ENCODE data around the gene TUBB1. TPM values are rescaled to one million over a fixed set of nuclear protein-coding genes. Genes with fewer than 3 reads are reported as not detected.
A peak's percentile ranks its signal among the peaks of the same experiment; 100 is the strongest.

TUBB1 gene
- total RNA-seq, 1 donor from 2014 or later: not detected

DNA sequence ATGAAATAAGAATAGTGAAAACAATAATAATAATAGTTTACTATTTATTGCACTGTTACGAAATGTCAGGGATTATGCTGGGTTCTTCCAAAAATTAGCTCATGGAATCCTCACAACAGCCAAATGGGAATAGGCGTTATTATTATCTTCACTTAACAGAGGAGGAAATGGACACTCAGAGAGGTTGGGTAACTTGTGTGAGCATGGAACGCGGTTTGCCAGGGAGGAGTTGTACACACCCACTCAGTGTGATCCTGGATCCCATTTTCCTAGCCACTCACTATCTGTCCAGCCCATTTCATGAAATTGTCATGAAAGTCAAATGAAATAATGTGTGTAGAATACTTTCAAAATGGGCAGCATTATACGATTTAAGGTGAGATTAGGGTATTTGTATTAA, 33.6 kb upstream of the TUBB1 start:
- H3K27me3 Mint-ChIP-seq (ENCODE audit: unreplicated experiment): peaks cover 10% of the 10 kb centered on the region
- H3K36me3 Mint-ChIP-seq (ENCODE audit: low read depth, unreplicated experiment): peaks cover 34% of the 10 kb centered on the region
- H3K27ac Mint-ChIP-seq (ENCODE audit: unreplicated experiment): no peak overlapping the region
- H3K4me1 Mint-ChIP-seq (ENCODE audit: unreplicated experiment): peaks cover 20% of the 10 kb centered on the region
- TF ChIP-seq, protein P1, sequence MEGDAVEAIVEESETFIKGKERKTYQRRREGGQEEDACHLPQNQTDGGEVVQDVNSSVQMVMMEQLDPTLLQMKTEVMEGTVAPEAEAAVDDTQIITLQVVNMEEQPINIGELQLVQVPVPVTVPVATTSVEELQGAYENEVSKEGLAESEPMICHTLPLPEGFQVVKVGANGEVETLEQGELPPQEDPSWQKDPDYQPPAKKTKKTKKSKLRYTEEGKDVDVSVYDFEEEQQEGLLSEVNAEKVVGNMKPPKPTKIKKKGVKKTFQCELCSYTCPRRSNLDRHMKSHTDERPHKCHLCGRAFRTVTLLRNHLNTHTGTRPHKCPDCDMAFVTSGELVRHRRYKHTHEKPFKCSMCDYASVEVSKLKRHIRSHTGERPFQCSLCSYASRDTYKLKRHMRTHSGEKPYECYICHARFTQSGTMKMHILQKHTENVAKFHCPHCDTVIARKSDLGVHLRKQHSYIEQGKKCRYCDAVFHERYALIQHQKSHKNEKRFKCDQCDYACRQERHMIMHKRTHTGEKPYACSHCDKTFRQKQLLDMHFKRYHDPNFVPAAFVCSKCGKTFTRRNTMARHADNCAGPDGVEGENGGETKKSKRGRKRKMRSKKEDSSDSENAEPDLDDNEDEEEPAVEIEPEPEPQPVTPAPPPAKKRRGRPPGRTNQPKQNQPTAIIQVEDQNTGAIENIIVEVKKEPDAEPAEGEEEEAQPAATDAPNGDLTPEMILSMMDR (IDR thresholded peaks at IDR 0.05; ENCODE audit: unreplicated experiment): no peak
- H3K4me3 Mint-ChIP-seq (ENCODE audit: unreplicated experiment): no peak overlapping the region
- H3K9me3 Mint-ChIP-seq (ENCODE audit: unreplicated experiment): no peaks in the 10 kb centered on the region
- no peak for DNase-seq (ENCODE audit: low spot score)

DNA sequence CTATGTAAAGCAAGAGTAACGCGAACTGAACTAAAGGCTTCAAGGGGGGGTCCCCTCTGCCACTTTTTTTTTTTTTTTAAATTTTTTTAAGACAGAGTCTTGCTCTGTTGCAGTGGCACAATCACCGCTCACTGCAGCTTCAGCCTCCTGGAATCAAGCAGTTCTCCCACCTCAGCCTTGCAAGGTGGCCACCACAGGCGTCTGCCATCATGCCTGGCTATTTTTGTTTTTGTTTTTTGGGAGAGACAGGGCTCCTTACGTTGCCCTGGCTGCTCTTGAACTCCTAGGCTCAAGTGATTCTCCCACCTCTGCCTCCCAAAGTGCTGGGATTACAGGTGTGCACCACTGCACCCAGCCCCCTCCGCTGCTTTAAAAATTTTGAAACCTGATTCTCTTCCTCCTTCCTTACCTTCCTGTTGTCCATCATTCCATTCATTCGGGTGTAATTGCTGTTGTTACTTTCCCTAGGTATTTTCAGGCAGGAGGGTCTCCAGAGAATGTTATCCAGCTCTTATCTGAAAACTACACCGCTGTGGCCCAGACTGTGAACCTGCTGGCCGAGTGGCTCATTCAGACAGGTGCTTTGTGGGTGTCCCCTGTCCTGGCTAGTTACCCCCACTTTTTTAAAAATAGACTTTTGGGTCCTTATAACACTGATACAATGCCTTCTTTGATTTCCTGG, 32.8 kb upstream of the TUBB1 start:
- no peak overlapping the region for H3K27ac Mint-ChIP-seq (ENCODE audit: unreplicated experiment)
- H3K4me3 Mint-ChIP-seq (ENCODE audit: unreplicated experiment): no peak overlapping the region
- no peaks in the 10 kb centered on the region for H3K9me3 Mint-ChIP-seq (ENCODE audit: unreplicated experiment)
- peaks cover 20% of the 10 kb centered on the region for H3K4me1 Mint-ChIP-seq (ENCODE audit: unreplicated experiment)
- H3K36me3 Mint-ChIP-seq (ENCODE audit: low read depth, unreplicated experiment): peaks cover 35% of the 10 kb centered on the region
- peaks cover 10% of the 10 kb centered on the region for H3K27me3 Mint-ChIP-seq (ENCODE audit: unreplicated experiment)
- TF ChIP-seq, protein P1 (IDR thresholded peaks at IDR 0.05; ENCODE audit: unreplicated experiment): no peak
- DNase-seq (ENCODE audit: low spot score): no peak

DNA sequence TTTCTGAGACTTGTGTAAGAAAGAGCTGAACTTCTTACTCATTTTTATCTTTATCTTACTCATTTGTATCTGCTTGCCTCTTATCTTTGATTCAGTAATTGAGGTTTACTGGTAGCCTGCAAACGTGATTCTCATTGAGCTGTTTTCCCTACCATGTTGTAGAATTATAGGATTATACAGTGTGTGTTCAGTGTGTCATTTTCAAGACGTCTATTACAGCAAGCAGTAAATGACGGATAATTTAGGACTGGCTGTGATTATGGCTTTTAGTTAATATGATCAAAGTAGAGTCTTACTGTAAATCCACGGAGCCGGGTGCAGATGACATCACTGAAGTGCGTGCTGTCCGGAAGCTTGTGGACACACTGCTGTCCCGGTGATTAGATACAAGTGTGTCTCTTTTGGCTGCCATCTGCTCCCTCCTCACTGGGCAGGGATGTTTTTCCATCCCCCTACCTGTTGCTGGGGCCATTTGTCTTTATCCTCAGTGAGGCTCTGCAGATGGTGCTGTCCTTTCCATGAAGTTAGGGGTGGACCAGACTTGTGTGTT, 32.2 kb upstream of the TUBB1 start:
- no peak overlapping the region for H3K27ac Mint-ChIP-seq (ENCODE audit: unreplicated experiment)
- TF ChIP-seq, protein P1 (IDR thresholded peaks at IDR 0.05; ENCODE audit: unreplicated experiment): no peak
- peaks cover 40% of the 10 kb centered on the region for H3K36me3 Mint-ChIP-seq (ENCODE audit: low read depth, unreplicated experiment)
- peaks cover 17% of the 10 kb centered on the region for H3K4me1 Mint-ChIP-seq (ENCODE audit: unreplicated experiment)
- no peak for DNase-seq (ENCODE audit: low spot score)
- peak overlapping the region; percentile 22 for H3K4me3 Mint-ChIP-seq (ENCODE audit: unreplicated experiment)
- H3K9me3 Mint-ChIP-seq (ENCODE audit: unreplicated experiment): no peaks in the 10 kb centered on the region
- peaks cover 7% of the 10 kb centered on the region for H3K27me3 Mint-ChIP-seq (ENCODE audit: unreplicated experiment)

DNA sequence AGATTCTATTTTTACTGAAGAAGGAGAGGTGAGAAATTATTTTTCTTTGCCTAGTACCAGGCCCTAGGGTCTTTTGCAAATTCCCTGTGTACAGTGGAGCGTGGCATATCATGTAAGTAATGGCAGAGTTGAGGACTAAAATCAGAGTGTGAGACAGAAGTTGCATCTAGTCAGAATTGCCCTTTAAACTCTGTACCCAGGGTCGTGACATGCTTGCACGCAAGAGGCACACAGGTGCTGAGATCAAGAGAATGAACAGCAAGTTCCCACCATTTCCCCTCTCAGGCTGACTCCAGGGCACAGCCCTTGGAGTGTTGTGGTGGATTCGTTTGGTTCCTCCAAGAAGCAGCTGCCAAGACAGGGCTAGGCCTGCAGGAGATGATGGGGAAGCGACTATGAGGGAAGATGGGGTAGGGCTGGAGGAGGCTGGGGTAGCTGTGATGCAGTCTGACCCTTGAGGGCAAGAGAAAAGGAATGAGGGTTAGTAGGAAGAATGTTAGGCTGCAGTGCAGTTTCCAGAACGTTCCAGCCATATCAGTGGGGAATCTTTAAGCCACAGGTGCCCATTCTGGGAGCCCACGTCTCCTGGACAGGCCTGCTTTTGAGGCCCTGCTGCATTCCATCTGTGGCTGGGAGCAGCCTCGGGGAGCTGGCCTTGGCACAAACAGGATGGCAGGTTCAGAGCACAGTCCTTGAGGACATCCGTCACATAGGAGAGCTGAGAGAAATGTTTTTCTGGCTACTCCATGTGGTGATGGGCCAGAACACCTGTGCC, 31.3 kb upstream of the TUBB1 start:
- Mint-ChIP-seq H3K27me3 (ENCODE audit: unreplicated experiment) (peaks cover 1% of the 10 kb centered on the region), H3K4me1 (ENCODE audit: unreplicated experiment) (peaks cover 10% of the 10 kb centered on the region), H3K27ac (ENCODE audit: unreplicated experiment) (no peak overlapping the region), H3K36me3 (ENCODE audit: low read depth, unreplicated experiment) (peaks cover 42% of the 10 kb centered on the region), H3K9me3 (ENCODE audit: unreplicated experiment) (no peaks in the 10 kb centered on the region), H3K4me3 (ENCODE audit: unreplicated experiment) (peak overlapping the region; percentile 22)
- no peak for DNase-seq (ENCODE audit: low spot score)
- TF ChIP-seq, protein P1 (IDR thresholded peaks at IDR 0.05; ENCODE audit: unreplicated experiment): no peak

DNA sequence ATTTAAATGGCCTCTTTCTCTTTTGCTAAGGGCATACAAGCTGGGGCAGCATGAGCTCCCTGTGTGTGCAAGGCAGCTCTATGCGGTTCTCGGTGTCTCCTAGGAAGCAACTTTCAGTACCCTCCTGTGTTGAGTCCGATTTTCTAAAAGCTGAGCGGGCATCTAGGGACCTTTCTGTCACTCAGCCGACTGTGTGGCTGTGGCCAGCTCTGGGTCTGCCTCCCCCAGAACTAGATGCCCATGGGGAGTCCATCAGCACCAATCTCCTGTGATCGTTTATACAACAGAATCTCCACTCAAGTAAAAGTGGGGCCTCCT, 30.7 kb upstream of the TUBB1 start:
- Mint-ChIP-seq H3K4me1 (ENCODE audit: unreplicated experiment) (peaks cover 10% of the 10 kb centered on the region), H3K27me3 (ENCODE audit: unreplicated experiment) (peaks cover 1% of the 10 kb centered on the region), H3K9me3 (ENCODE audit: unreplicated experiment) (no peaks in the 10 kb centered on the region), H3K36me3 (ENCODE audit: low read depth, unreplicated experiment) (peaks cover 42% of the 10 kb centered on the region), H3K4me3 (ENCODE audit: unreplicated experiment) (no peak overlapping the region), H3K27ac (ENCODE audit: unreplicated experiment) (no peak overlapping the region)
- no peak for DNase-seq (ENCODE audit: low spot score)
- TF ChIP-seq, protein P1 (IDR thresholded peaks at IDR 0.05; ENCODE audit: unreplicated experiment): no peak

All from endothelial cell (in vitro differentiated cells).